ENCODE data around the gene RNF217.

- TF ChIP-seq CTCF (IDR thresholded peaks at IDR 0.05) (no peak), POLR2AphosphoS5 (IDR thresholded peaks at IDR 0.05) (no peak)
Measured at GRCh38 chr6:124989136-124989983, 27.1 kb downstream of the RNF217 start.
